Type B pancreatic cell (in vitro differentiated cells): ENCODE data around the gene KIAA1958. TPM values are rescaled to one million over a fixed set of nuclear protein-coding genes. Genes with fewer than 3 reads are reported as not detected.

Experiments used
- DNase-seq: peaks from one replicate; pipeline ENCODE4 v3.0.0; 2021; ENCODE audit warnings: mixed read lengths; ENCODE audit not compliant: unreplicated experiment; ENCODE audit errors: extremely low spot score
- H3K27ac Mint-ChIP-seq: 2 replicates; pipeline ENCODE4 v1.8.0; 2021; ENCODE audit warnings: mild to moderate bottlenecking, mixed read lengths
- H3K27me3 Mint-ChIP-seq: 2 replicates; pipeline ENCODE4 v1.8.0; 2021; ENCODE audit warnings: mixed read lengths
- H3K36me3 Mint-ChIP-seq: 2 replicates; pipeline ENCODE4 v1.8.0; 2021; ENCODE audit warnings: mixed read lengths
- H3K4me1 Mint-ChIP-seq: one replicate; pipeline ENCODE4 v1.8.0; 2021; ENCODE audit warnings: mixed read lengths; ENCODE audit not compliant: unreplicated experiment
- H3K4me3 Mint-ChIP-seq: 2 replicates; pipeline ENCODE4 v1.8.0; 2021; ENCODE audit warnings: mild to moderate bottlenecking, mixed read lengths
- H3K9me3 Mint-ChIP-seq: 2 replicates; pipeline ENCODE4 v1.8.0; 2021; ENCODE audit warnings: mixed read lengths
- total RNA-seq: library from RNA; stranded (reverse); gene quantifications from 2 replicates; pipeline ENCODE4 v1.2.1, GENCODE V29; 2021; ENCODE audit warnings: low replicate concordance
- TF ChIP-seq, protein P1 (sequence below): fragments of 200-600 bp; sonication (generic); conservative IDR thresholded peaks from 2 replicates; pipeline ENCODE4 v1.5.0; 2021; ENCODE audit warnings: antibody characterized with exemption, mild to moderate bottlenecking

The KIAA1958 gene
- total RNA-seq, 1 donor from 2014 or later, result 28.1 TPM

DNA sequence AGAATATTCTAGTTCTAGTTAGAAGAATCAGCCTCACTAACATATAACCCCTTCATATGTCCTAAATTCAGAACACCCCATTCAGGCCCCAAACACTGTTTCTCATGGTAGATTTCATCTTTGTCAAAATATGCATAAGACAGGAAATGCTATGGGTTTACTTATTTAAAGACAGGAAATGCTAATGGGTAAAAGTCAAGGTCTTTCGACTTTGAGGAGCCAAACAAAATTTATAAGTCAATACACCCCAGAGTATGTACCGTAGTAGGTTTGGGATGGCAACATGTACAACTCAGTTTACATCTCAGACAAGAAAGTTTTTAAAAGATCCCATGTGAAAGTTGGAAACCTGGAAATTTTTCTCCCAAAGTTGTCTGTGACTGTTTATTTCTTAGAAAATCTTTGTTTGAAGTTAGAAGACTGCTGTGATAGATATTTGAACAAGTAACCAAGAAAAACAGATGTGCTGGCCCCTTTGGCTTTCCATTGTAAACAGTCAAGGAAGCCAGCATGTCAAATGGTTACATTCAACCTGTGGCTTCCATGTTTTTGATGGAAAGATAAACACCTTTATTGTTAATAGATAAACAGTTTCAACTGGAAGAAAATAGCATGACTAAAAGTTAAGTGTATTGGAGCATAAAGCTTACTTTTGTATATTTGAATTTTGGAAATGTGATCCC is 129.1 kb downstream of the KIAA1958 start:
- no peaks in the 10 kb centered on the region for H3K4me1 Mint-ChIP-seq
- H3K27me3 Mint-ChIP-seq, result no peaks in the 10 kb centered on the region
- H3K36me3 Mint-ChIP-seq, result peaks cover 8% of the 10 kb centered on the region
- H3K9me3 Mint-ChIP-seq, result no peaks in the 10 kb centered on the region
- H3K4me3 Mint-ChIP-seq, result no peak overlapping the region
- DNase-seq, result no peak
- no peak overlapping the region for H3K27ac Mint-ChIP-seq
- TF ChIP-seq, protein P1, sequence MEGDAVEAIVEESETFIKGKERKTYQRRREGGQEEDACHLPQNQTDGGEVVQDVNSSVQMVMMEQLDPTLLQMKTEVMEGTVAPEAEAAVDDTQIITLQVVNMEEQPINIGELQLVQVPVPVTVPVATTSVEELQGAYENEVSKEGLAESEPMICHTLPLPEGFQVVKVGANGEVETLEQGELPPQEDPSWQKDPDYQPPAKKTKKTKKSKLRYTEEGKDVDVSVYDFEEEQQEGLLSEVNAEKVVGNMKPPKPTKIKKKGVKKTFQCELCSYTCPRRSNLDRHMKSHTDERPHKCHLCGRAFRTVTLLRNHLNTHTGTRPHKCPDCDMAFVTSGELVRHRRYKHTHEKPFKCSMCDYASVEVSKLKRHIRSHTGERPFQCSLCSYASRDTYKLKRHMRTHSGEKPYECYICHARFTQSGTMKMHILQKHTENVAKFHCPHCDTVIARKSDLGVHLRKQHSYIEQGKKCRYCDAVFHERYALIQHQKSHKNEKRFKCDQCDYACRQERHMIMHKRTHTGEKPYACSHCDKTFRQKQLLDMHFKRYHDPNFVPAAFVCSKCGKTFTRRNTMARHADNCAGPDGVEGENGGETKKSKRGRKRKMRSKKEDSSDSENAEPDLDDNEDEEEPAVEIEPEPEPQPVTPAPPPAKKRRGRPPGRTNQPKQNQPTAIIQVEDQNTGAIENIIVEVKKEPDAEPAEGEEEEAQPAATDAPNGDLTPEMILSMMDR, result no peak

DNA sequence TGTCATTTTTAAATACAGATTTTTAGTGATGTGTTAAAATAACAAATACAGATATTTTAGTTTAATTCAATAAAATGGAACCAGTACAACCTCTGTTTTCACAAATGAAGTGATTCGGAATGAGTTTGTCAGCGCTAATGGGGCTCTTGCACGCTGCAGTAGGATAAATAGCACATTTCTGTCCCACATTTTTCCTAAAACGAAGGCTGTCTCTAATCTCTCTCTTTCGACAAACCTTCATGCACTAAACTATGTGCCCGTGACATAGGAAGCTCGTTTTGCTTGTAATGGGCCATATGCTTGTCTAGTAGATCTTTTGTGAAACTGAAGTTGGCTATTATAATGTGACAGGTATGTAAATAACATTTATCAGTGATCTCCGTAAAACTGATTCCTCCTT is 130.7 kb downstream of the KIAA1958 start:
- Mint-ChIP-seq H3K27ac (no peak overlapping the region), H3K36me3 (peaks cover 8% of the 10 kb centered on the region), H3K27me3 (no peaks in the 10 kb centered on the region), H3K4me3 (no peak overlapping the region), H3K4me1 (no peaks in the 10 kb centered on the region), H3K9me3 (no peaks in the 10 kb centered on the region)
- TF ChIP-seq, protein P1, result no peak
- no peak for DNase-seq

DNA sequence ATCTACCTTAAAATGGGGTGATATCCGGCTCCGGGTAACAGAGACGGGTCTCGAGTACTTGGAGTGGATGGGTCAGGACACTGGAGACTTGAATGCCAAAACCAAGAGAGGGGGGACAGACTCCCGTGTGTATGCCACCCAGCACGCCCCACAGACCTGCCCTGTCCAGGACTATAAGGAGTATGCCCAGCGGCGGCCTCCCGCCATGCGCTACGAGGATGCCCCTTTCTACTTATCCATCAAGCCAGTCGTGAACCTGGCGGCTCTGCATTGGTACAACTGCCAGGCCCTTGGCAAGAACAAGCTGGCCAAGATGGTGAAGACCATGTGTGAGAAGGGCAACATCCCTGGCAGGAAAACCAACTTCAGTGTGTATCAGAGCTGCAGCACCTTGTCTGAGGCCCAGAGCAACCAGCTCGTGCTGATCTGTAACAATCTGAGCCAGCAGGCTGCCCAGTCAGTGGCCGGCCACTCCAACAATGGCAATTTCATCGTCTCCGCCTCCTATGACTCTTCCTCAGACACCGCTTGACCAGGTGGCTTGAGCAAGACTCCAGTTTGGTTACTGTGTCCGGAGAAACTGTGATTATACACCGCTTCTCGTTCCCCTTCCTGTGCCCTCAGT is 131.9 kb downstream of the KIAA1958 start:
- TF ChIP-seq, protein P1, result no peak

DNA sequence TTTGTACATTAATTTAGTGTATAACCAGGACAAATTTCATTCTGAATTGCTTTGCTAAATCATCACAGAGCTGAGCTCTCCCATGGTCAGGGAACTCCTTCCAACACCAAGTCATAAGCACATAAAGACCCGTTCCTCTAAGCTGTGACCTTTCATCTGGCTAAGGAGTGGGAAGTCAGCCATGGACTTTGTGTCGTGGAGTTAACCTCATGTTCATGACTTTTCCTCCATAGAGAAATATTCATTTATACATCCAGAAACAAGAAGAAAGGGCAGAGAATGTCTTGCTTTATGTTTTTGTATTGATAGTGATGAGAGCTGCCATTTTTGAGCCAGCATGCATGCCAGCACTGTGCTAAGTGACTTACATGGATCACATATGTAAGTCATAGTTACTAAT is 133.8 kb downstream of the KIAA1958 start:
- H3K36me3 Mint-ChIP-seq, result peaks cover 11% of the 10 kb centered on the region
- H3K27me3 Mint-ChIP-seq, result no peaks in the 10 kb centered on the region
- TF ChIP-seq, protein P1, result no peak
- H3K9me3 Mint-ChIP-seq, result no peaks in the 10 kb centered on the region
- no peak for DNase-seq
- H3K27ac Mint-ChIP-seq, result no peak overlapping the region
- H3K4me1 Mint-ChIP-seq, result peaks cover 12% of the 10 kb centered on the region
- no peak overlapping the region for H3K4me3 Mint-ChIP-seq

More for the DNA sequence above, 131.9 kb downstream of the KIAA1958 start:
- Mint-ChIP-seq H3K27me3 (no peaks in the 10 kb centered on the region), H3K4me1 (peaks cover 6% of the 10 kb centered on the region), H3K4me3 (no peak overlapping the region), H3K27ac (no peak overlapping the region), H3K9me3 (no peaks in the 10 kb centered on the region), H3K36me3 (peaks cover 8% of the 10 kb centered on the region)
- no peak for DNase-seq

DNA sequence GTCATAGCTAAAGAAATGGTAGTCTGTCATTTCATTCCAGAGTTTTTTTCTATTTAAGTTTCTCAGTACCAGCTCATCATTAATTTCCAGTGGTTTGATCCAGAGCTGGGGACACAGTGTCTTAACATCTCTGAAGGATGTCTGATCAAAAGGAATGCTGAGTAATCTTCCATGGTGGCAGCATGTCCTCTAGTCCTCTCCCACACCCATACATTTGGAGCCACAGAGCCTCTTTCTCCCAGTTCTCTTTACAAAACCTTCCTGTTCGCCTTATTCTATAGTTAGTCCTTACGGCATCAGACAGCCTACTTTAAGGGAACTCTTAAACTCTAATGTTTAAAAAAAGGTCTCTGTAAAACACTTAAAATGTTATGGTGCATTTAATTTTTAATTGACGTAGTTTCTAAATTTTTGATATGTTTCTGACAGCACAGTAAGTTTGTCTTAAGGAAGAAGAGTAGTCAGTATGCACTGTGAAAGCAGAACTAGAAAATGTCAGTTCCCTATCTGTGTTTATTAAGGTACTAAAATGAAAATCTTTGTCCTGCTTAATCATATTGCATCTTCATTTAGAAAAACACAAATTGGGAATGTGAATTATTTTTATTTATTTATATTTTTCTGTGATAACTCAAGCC is 134.5 kb downstream of the KIAA1958 start:
- TF ChIP-seq, protein P1, result no peak
- Mint-ChIP-seq H3K27ac (no peak overlapping the region), H3K36me3 (peaks cover 11% of the 10 kb centered on the region), H3K4me3 (no peak overlapping the region), H3K27me3 (no peaks in the 10 kb centered on the region), H3K4me1 (peaks cover 12% of the 10 kb centered on the region), H3K9me3 (no peaks in the 10 kb centered on the region)
- DNase-seq, result no peak
